Ectodermal cell (in vitro differentiated cells): ENCODE results near the gene MAEA.
"Not testable (repeated sequence)": the region's sequence is repeated elsewhere in the genome, so short reads cannot be mapped to it uniquely, and the experiment has no call there.

ENCODE experiments used
- H3K27ac ChIP-seq: 2 replicates; pipeline ENCODE4 v1.7.0; 2013; ENCODE audit warnings: mild to moderate bottlenecking, low read depth, low read length; ENCODE audit not compliant: insufficient read depth, poor library complexity, severe bottlenecking
- H3K27me3 ChIP-seq: 2 replicates; pipeline ENCODE4 v1.7.0; 2013; ENCODE audit warnings: mild to moderate bottlenecking, low read length; ENCODE audit not compliant: insufficient read depth, control insufficient read depth, poor library complexity, severe bottlenecking
- H3K36me3 ChIP-seq: one replicate; pipeline ENCODE4 v1.7.0; 2013; ENCODE audit warnings: low read length; ENCODE audit not compliant: control insufficient read depth, insufficient read depth
- H3K4me1 ChIP-seq: one replicate; pipeline ENCODE4 v1.7.0; 2013; ENCODE audit warnings: low read length; ENCODE audit not compliant: control insufficient read depth, insufficient read depth
- H3K4me3 ChIP-seq: 2 replicates; pipeline ENCODE4 v1.7.0; 2013; ENCODE audit warnings: low read depth, low read length, control low read depth; ENCODE audit not compliant: insufficient read depth
- H3K9me3 ChIP-seq: 2 replicates; pipeline ENCODE4 v1.7.0; 2013; ENCODE audit warnings: mild to moderate bottlenecking, low read length, moderate library complexity; ENCODE audit not compliant: control insufficient read depth
- WGBS, 2 experiments: methylation state at CpG; one replicate each; pipeline ENCODE4 v1.1.7; 2013; ENCODE audit warnings: missing lambda C conversion rate in 2 of 2; 5-methylcytosine and 5-hydroxymethylcytosine counted together

The MAEA gene

DNA sequence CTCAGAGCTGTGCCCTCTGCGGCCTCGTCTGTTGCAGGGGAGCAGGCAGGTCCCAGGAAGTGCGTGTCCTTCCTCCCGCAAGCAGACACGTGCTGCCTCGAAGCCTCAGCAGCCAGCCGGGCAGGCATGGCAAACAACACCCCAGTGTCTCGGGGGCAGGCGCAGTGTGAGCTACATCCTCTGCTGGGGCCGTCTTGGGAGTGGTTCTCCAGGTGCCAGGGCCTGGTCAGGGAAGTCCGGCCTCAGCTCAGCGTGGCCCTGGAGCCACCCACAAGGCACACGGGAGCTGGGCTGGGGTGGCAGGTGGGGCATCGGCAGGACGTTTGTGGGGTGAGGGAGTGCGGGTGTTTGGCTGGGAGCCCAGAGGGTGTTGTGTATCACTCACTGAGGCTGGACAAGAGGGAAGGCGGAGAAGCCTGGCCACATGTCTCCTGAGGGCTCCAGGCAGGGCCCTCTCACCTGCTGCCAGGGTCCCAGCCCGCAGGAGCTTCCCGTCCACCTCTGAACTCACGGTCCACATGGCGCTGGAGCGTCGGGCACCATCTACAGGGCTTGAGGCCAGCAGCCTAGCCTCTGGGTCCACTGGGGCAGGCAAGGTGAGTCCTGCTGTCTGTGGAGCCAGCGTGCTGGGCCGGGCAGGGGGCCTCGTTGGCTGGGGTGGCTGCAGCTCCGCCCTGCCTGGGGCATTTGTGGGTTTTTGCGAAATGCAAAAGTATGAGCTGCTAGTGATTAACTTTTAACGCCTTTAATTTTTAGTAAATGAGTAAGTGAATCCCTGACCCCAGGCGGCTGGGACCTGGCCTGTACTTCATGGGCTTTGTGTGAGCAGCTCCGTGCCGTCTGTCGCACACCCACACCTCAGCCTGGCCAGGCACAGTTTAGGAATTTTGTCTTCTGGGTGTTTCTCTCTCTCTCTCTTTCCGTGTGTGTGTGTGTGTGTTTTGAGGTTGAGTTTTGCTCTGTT lies 40.0 kb downstream of the MAEA start:
- H3K4me1 ChIP-seq = no peaks in the 10 kb centered on the region
- H3K4me3 ChIP-seq = no peak overlapping the region
- peaks cover 9% of the 10 kb centered on the region for H3K36me3 ChIP-seq
- WGBS, 2 experiments = 92 to 95% methylated on average over 33 to 34 of the region's 34 CpGs
- no peak overlapping the region for H3K27ac ChIP-seq
- no peaks in the 10 kb centered on the region for H3K9me3 ChIP-seq
- no peaks in the 10 kb centered on the region for H3K27me3 ChIP-seq

DNA sequence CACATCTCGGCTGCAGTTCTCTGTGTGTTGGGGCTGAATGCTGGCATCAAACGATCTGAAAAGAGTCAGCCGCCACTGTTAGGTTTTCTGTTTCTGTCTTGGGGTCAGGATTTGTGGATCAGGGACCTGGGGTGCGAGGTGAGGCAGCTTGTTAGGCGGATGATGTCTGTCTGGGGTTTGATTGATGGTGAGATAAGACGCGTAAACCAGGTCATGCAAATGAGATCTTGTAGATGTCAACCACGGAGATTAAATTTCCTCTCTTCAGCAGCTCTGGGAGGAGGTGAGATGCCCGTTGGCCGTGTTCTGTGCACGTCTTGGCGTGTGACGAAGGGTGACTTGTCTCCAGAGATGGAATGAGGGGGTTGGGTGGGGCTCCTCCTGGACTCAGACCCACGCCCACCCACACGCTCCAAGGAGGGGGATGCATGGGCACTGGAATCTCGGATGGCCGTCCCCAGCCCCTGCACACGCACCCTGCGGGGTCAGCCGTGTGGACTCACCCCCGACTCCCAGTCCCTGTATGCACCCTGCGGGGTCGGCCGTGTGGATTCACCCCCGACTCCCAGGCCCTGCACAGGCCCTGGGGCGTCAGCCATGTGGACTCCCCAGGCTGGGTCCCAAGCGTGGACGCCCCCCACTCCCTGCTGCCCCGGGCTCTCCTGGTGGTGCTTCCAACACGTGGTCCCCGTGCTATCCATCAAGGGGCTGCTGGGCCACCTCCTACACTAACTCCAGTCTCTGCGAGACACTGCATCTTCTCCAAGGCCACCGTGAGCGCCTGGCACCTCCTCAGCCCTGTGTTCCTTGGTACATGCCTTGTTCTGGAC lies 41.3 kb downstream of the MAEA start:
- H3K36me3 ChIP-seq = peaks cover 10% of the 10 kb centered on the region
- no peaks in the 10 kb centered on the region for H3K9me3 ChIP-seq
- no peaks in the 10 kb centered on the region for H3K27me3 ChIP-seq
- WGBS, 2 experiments = 91 to 92% methylated on average over 34 of the region's 34 CpGs
- no peaks in the 10 kb centered on the region for H3K4me1 ChIP-seq
- H3K27ac ChIP-seq = no peak overlapping the region
- no peak overlapping the region for H3K4me3 ChIP-seq

DNA sequence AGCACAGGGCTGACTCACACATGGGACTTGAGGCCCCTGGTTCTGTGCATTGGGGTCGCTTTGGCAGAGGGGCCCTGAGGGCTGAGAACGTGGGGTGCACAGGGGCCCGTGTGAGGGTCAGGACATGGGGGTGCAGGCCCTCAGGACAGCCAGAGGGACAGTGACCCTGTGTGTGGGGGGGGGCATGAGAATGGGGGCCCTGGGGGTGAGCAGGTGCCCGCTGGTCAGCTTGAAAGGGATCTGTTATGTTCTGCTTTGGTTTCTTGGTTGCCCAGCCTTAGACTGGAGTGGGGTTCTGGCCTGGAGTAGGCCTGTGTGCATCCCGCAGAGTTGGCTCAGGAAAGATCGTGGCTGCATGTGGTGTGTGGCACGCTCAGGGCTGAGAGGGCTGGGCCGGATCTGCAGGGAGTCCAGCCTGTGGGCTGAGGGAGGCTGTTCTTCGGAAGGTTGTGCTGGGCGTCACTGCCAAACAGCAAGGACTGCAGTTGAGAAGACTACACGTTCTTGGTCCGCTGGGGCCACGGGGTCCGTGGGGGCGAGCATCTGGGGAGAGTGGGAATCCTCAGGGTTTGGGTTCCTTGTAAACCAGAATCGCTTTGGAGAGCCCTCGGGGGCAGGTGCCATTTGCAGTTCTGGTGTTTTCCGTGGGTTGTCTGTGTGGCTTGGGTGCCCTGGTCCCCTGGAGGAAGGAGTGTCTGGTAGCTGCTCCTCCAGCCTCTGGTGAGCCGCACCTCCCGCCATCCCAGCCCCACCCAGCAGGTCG lies 42.1 kb downstream of the MAEA start:
- peaks cover 16% of the 10 kb centered on the region for H3K36me3 ChIP-seq
- no peak overlapping the region for H3K4me3 ChIP-seq
- no peak overlapping the region for H3K27ac ChIP-seq
- no peaks in the 10 kb centered on the region for H3K27me3 ChIP-seq
- no peaks in the 10 kb centered on the region for H3K9me3 ChIP-seq
- H3K4me1 ChIP-seq = no peaks in the 10 kb centered on the region
- whole genome bisulfite sequencing, 2 experiments = 95% methylated on average over 21 of the region's 21 CpGs

DNA sequence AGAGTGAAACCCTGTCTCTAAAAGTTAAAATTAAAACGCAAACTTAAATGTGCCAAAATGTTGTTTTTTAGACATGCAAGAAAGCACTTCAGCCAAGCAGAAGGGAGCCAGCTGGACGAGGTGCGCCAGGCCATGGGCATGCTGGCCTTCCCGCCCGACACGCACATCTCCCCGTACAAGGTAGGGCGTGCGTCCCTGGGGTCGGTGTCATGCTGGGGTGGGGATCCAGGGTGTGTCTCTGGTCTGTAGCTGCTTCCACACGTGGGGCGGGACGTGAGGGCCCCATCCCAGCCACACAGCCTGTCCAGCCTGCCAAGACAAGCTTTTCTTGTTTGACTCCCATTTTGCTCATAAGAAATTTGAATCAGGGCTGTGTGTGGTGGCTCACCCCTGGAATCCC lies 43.0 kb downstream of the MAEA start:
- Histone ChIP-seq H3K36me3 (peaks cover 16% of the 10 kb centered on the region), H3K4me1 (no peaks in the 10 kb centered on the region), H3K27me3 (no peaks in the 10 kb centered on the region), H3K4me3 (no peak overlapping the region), H3K9me3 (no peaks in the 10 kb centered on the region), H3K27ac (no peak overlapping the region)
- 94 to 96% methylated on average over 13 of the region's 13 CpGs for WGBS, 2 experiments

DNA sequence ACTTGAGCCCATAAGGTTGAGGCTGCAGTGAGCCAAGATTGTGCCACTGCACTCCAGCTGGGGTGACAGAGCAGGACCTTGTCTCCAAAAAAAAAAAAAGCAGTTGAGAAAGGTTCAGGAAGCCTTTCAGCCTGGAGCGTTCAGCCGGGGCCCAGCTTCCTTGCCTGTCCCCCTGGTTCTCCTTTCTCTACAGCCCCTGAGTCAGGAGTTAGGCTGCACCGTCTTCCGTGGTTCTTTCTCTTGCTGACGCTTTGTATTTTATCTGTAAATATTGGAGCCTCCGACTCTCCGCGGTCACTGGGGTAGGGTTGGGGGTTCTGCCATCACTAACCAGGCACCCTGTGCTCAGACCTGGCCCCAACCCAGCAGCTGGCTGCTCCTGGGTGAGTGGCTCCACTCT lies 43.6 kb downstream of the MAEA start:
- H3K4me3 ChIP-seq = no peak overlapping the region
- no peaks in the 10 kb centered on the region for H3K27me3 ChIP-seq
- H3K4me1 ChIP-seq = no peaks in the 10 kb centered on the region
- H3K36me3 ChIP-seq = peaks cover 17% of the 10 kb centered on the region
- 96 to 98% methylated on average over 8 of the region's 8 CpGs for whole genome bisulfite sequencing, 2 experiments
- no peak overlapping the region for H3K27ac ChIP-seq
- H3K9me3 ChIP-seq = no peaks in the 10 kb centered on the region

DNA sequence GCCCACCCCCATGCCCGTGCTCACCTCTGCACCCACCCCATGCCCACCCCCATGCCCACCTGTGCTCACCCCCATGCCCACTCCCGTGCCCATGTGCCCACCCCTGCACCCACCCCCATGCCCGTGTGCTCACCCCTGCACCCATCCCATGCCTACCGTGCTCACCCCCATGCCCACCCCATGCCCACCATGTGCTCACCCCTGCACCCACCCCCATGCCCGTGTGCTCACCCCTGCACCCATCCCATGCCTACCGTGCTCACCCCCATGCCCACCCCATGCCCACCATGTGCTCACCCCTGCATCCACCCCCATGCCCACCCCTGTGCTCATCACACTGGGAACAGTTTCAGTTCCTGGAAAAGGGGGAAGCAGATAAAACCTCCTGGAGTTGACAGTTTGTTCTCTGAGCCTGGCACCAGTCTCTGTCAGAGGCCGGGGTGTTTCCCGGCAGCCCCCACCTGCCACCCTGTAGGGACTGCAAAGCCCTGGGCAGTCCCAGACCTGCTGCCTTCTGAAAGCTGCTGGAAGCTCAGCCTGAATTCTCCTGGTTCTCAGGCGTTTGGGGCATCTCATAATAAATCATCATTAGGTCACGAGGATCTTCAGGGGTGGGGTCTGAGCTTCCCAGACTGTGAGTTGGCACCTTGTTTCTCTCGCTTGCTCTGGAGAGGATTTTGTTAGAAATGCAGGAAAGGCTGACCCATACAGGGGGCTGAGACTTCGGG lies 44.3 kb downstream of the MAEA start:
- not testable (repeated sequence) for H3K4me1 ChIP-seq, H3K27me3 ChIP-seq, H3K9me3 ChIP-seq, H3K4me3 ChIP-seq, H3K27ac ChIP-seq
- H3K36me3 ChIP-seq = peaks cover 25% of the 10 kb centered on the region
- WGBS, 2 experiments = 87 to 92% methylated on average over 6 to 10 of the region's 12 CpGs

DNA sequence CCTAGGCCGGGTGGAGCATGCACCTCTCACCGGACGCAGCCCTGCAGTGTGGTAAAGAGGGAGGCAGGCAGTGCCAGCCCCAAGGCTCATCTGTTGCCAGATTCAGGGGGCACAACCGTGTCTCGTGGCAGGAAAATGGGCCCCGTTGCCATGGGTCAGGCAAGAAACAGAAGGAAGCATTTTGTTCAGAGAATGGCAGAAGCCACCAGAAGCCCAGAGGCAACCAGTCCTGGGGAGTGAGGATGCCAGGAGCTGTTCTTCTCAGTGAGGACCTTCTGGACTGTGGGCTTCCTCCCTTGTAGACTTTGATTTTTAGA lies 44.8 kb downstream of the MAEA start:
- Histone ChIP-seq H3K4me1 (no peaks in the 10 kb centered on the region), H3K36me3 (peaks cover 30% of the 10 kb centered on the region), H3K9me3 (no peaks in the 10 kb centered on the region), H3K4me3 (no peak overlapping the region), H3K27ac (no peak overlapping the region), H3K27me3 (no peaks in the 10 kb centered on the region)
- WGBS, 2 experiments = 95 to 97% methylated on average over 6 of the region's 6 CpGs

DNA sequence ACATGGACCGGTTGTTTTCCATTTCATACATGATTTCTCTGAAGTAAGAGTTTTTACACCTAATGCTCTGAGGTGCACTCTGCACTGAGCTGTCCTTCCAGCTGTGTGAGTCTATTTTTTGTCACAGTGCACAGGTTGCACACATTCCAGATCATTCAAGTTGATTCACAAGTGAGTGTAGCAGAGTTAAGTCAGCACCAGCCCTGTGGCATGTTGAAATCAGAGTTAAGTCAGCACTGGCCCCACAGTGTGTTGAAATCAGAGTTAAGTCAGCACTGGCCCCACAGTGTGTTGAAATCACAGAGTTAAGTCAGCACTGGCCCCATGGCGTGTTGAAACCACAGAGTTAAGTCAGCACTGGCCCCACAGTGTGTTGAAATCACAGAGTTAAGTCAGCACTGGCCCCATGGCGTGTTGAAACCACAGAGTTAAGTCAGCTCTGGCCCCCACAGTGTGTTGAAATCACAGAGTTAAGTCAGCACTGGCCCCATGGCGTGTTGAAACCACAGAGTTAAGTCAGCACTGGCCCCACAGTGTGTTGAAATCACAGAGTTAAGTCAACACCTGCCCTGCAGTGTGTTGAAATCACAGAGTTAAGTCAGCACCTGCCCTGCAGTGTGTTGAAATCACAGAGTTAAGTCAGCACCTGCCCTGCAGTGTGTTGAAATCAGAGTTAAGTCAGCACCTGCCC lies 45.6 kb downstream of the MAEA start:
- H3K4me3 ChIP-seq, H3K27ac ChIP-seq, H3K4me1 ChIP-seq, H3K27me3 ChIP-seq, H3K9me3 ChIP-seq: not testable (repeated sequence)
- WGBS, 2 experiments = 95 to 99% methylated on average over 4 of the region's 4 CpGs
- peaks cover 38% of the 10 kb centered on the region for H3K36me3 ChIP-seq

DNA sequence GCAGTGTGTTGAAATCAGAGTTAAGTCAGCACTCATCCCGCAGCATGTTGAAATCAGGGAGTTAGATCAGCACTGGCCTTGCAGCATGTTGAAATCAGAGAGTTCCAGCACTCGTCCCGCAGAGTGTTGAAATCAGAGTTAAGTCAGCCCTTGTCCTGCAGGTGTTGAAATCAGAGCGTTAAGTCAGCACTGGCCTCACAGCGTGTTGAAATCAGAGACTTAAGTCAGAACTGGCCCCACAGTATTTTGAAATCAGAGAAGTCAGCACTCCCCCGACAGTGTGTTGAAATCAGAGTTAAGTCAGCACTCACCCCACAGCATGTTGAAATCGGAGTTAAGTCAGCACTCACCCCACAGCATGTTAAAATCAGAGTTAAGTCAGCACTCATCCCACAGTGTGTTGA lies 46.4 kb downstream of the MAEA start:
- peaks cover 41% of the 10 kb centered on the region for H3K36me3 ChIP-seq
- no peak overlapping the region for H3K27ac ChIP-seq
- no peaks in the 10 kb centered on the region for H3K9me3 ChIP-seq
- H3K4me1 ChIP-seq = no peaks in the 10 kb centered on the region
- no peaks in the 10 kb centered on the region for H3K27me3 ChIP-seq
- no peak overlapping the region for H3K4me3 ChIP-seq
- 93 to 94% methylated on average over 7 of the region's 7 CpGs for WGBS, 2 experiments
